CD4-positive, CD25-positive, alpha-beta regulatory T cell (primary cell): ENCODE results near the gene TXNDC17. TPM values are rescaled to one million over a fixed set of nuclear protein-coding genes. Genes with fewer than 3 reads are reported as not detected.

Experiments
- ATAC-seq, 2 donors: fragments of 150-1000 bp; cut with Tn5 transposase; one replicate each; pipeline ENCODE4 v1.10.0; 2021; ENCODE audit warnings: low read depth in 2 of 2, moderate number of reproducible peaks in 2 of 2, moderate library complexity in 1 of 2
- DNase-seq, 3 donors: peaks; one replicate each; pipeline versions ENCODE4 v3.0.0 to v3.0.0-alpha.2; 2012 to 2022; ENCODE audit warnings: mixed read lengths in 1 of 3
- H3K27ac ChIP-seq: one replicate; pipeline ENCODE4 v1.7.0; 2013; ENCODE audit warnings: mild to moderate bottlenecking, low read length; ENCODE audit not compliant: insufficient read depth, poor library complexity, severe bottlenecking
- H3K27me3 ChIP-seq: one replicate; pipeline ENCODE4 v1.7.0; 2013; ENCODE audit warnings: low read length; ENCODE audit not compliant: control insufficient read depth, insufficient read depth
- H3K36me3 ChIP-seq: one replicate; pipeline ENCODE4 v1.7.0; 2013; ENCODE audit warnings: mild to moderate bottlenecking, low read length, moderate library complexity; ENCODE audit not compliant: control insufficient read depth, insufficient read depth
- H3K4me1 ChIP-seq: 2 replicates; pipeline ENCODE4 v1.7.0; 2013; ENCODE audit warnings: mild to moderate bottlenecking, low read length; ENCODE audit not compliant: insufficient read depth, control insufficient read depth, poor library complexity, severe bottlenecking
- H3K4me3 ChIP-seq: one replicate; pipeline ENCODE4 v1.7.0; 2013; ENCODE audit warnings: low read depth, mild to moderate bottlenecking, low read length, moderate library complexity
- H3K9me3 ChIP-seq, 2 experiments: 1 replicate in 1 of 2; 2 replicates in 1 of 2; pipeline ENCODE4 v1.7.0; 2013; ENCODE audit warnings: low read length in 2 of 2, mild to moderate bottlenecking in 1 of 2, moderate library complexity in 1 of 2; ENCODE audit not compliant: control insufficient read depth in 2 of 2
- H3K27ac Mint-ChIP-seq, 3 donors: one replicate each; pipeline ENCODE4 v1.8.0; 2020 to 2022; ENCODE audit warnings: mild to moderate bottlenecking in 3 of 3, mixed read lengths in 3 of 3, moderate library complexity in 2 of 3
- H3K27me3 Mint-ChIP-seq: one replicate; pipeline ENCODE4 v1.8.0; 2022; ENCODE audit warnings: mild to moderate bottlenecking, mixed read lengths
- H3K36me3 Mint-ChIP-seq: one replicate; pipeline ENCODE4 v1.8.0; 2020; ENCODE audit warnings: mixed read lengths
- H3K4me1 Mint-ChIP-seq, 4 donors: one replicate each; pipeline ENCODE4 v1.8.0; 2020 to 2022; ENCODE audit warnings: mixed read lengths in 4 of 4, mild to moderate bottlenecking in 1 of 4
- H3K4me3 Mint-ChIP-seq, 4 donors: one replicate each; pipeline ENCODE4 v1.8.0; 2020 to 2022; ENCODE audit warnings: mild to moderate bottlenecking in 4 of 4, mixed read lengths in 4 of 4, moderate library complexity in 3 of 4
- H3K9me3 Mint-ChIP-seq, 7 donors: one replicate each; pipeline ENCODE4 v1.8.0; 2020 to 2022; ENCODE audit warnings: mixed read lengths in 7 of 7, mild to moderate bottlenecking in 3 of 7, moderate library complexity in 2 of 7
- polyA plus RNA-seq, 4 donors: library from polyadenylated mRNA; unstranded; fragments of 300-500 nt; fragmentation: Illumina TruSeq; gene quantifications; one replicate each; pipeline ENCODE4 v1.2.3, GENCODE V29; 2021
- total RNA-seq: library from RNA; stranded (reverse); gene quantifications from one replicate; pipeline ENCODE4 v1.2.3, GENCODE V29; 2022

Gene TXNDC17
- total and polyA plus RNA-seq, 5 donors from 2014 or later = 15.0 to 262 (median 169) TPM

DNA sequence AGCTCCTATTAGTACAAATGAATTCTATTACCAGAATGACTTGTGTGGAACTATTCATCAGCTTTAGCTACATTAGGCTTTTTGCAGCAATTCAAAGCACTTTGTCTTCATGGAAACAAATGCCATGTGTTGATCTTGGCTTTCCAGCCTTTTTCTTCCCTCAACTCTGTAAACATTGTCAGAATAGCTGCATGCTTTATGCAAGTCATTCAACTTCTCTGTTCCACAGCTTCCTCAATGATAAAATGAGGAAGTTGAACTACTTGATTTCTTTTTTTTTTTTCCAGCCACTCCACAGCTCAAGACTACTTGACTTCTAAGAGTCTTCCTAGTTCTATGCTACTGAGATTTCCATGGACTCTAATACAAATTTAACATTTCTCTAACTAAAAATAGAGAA lies 41.5 kb upstream of the TXNDC17 start:
- Histone ChIP-seq H3K27me3 (no peaks in the 10 kb centered on the region), H3K4me1 (no peaks in the 10 kb centered on the region), H3K4me3 (no peak overlapping the region), H3K27ac (no peak overlapping the region), H3K9me3 (no peaks in the 10 kb centered on the region), H3K36me3 (peaks cover 46% of the 10 kb centered on the region)
- Mint-ChIP-seq H3K27me3 (no peaks in the 10 kb centered on the region), H3K27ac (no peak overlapping the region), H3K36me3 (peaks cover 42% of the 10 kb centered on the region), H3K4me3 (peak overlapping the region in 1 of 4 donors; percentile 68), H3K9me3 (no peaks in the 10 kb centered on the region), H3K4me1 (peaks cover 5 to 12% (median 7%) of the 10 kb centered on the region in 4 donors)
- DNase-seq (no peak), ATAC-seq (no peak)

- Histone ChIP-seq H3K4me3 (no peak overlapping the region), H3K27me3 (no peaks in the 10 kb centered on the region), H3K27ac (no peak overlapping the region), H3K4me1 (no peaks in the 10 kb centered on the region), H3K9me3 (no peaks in the 10 kb centered on the region), H3K36me3 (peaks cover 53% of the 10 kb centered on the region)
- Mint-ChIP-seq H3K9me3 (no peaks in the 10 kb centered on the region), H3K4me1 (peaks cover 5 to 12% (median 7%) of the 10 kb centered on the region in 4 donors), H3K27ac (no peak overlapping the region), H3K4me3 (no peak overlapping the region), H3K27me3 (no peaks in the 10 kb centered on the region), H3K36me3 (peaks cover 43% of the 10 kb centered on the region)
- ATAC-seq = no peak
- DNase-seq = no peak
These were observed 38.7 kb upstream of the TXNDC17 start for GRCh38 chr17:6602141-6602540.

DNA sequence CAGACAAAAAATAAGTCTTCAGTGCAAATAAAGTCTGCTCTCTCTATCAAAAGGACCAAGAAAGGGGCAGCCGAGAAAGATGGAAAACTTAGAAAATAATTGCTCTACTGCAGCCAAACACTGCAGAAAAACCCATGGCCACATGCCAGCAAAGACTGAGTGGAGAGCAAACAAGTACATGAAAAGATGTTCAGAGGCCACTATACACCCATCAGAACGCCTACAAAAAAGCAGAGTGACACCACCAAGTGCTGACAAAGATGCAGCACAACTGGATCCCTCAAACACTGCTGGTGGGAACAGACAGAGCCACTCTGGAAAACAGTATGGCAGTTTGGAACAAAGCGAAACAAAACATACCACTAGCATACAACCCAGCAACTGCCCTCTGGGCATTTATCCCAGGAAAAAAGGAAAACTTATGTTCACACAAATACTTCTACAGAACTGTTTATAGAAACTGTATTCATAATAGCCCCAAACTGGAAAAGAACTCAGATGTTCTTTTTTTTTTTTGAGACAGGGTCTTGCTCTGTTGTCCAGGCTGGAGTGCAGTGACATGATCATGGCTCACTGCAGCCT lies 37.0 kb upstream of the TXNDC17 start:
- Histone ChIP-seq H3K27me3 (no peaks in the 10 kb centered on the region), H3K4me1 (no peaks in the 10 kb centered on the region), H3K4me3 (no peak overlapping the region), H3K36me3 (peaks cover 58% of the 10 kb centered on the region), H3K9me3 (no peaks in the 10 kb centered on the region), H3K27ac (no peak overlapping the region)
- no peak for DNase-seq
- Mint-ChIP-seq H3K4me3 (peak overlapping the region in 1 of 4 donors; percentile 15), H3K27me3 (no peaks in the 10 kb centered on the region), H3K4me1 (peaks cover 5 to 12% (median 7%) of the 10 kb centered on the region in 4 donors), H3K9me3 (no peaks in the 10 kb centered on the region), H3K27ac (peak overlapping the region in 1 of 3 donors; percentile 70), H3K36me3 (peaks cover 48% of the 10 kb centered on the region)
- no peak for ATAC-seq

GRCh38 chr17:6605142-6605541 lies 35.7 kb upstream of the TXNDC17 start:
- no peaks in the 10 kb centered on the region for H3K9me3 ChIP-seq
- no peaks in the 10 kb centered on the region for H3K4me1 ChIP-seq
- H3K36me3 ChIP-seq = peaks cover 65% of the 10 kb centered on the region
- Mint-ChIP-seq H3K36me3 (peaks cover 51% of the 10 kb centered on the region), H3K4me1 (peaks cover 5 to 12% (median 7%) of the 10 kb centered on the region in 4 donors), H3K27me3 (no peaks in the 10 kb centered on the region), H3K27ac (peak overlapping the region in 1 of 3 donors; percentile 16), H3K9me3 (no peaks in the 10 kb centered on the region), H3K4me3 (no peak overlapping the region)
- no peaks in the 10 kb centered on the region for H3K27me3 ChIP-seq
- no peak overlapping the region for H3K4me3 ChIP-seq
- H3K27ac ChIP-seq = no peak overlapping the region
- ATAC-seq (no peak), DNase-seq (no peak)

GRCh38 chr17:6608321-6608720 lies 32.5 kb upstream of the TXNDC17 start:
- H3K4me3 Mint-ChIP-seq = no peak overlapping the region
- H3K9me3 Mint-ChIP-seq = no peaks in the 10 kb centered on the region
- no peaks in the 10 kb centered on the region for H3K27me3 Mint-ChIP-seq
- Histone ChIP-seq H3K36me3 (peaks cover 65% of the 10 kb centered on the region), H3K4me3 (no peak overlapping the region), H3K4me1 (no peaks in the 10 kb centered on the region), H3K27me3 (no peaks in the 10 kb centered on the region), H3K27ac (no peak overlapping the region), H3K9me3 (no peaks in the 10 kb centered on the region)
- no peak overlapping the region for H3K27ac Mint-ChIP-seq
- ATAC-seq (no peak), DNase-seq (no peak)
- peaks cover under 1 to 5% (median 4%) of the 10 kb centered on the region in 4 donors for H3K4me1 Mint-ChIP-seq
- H3K36me3 Mint-ChIP-seq = peaks cover 50% of the 10 kb centered on the region

- Mint-ChIP-seq H3K9me3 (no peaks in the 10 kb centered on the region), H3K4me3 (no peak overlapping the region), H3K4me1 (peaks cover 0 to 11% (median 7%) of the 10 kb centered on the region in 4 donors), H3K27ac (no peak overlapping the region), H3K27me3 (no peaks in the 10 kb centered on the region), H3K36me3 (peaks cover 48% of the 10 kb centered on the region)
- H3K36me3 ChIP-seq = peaks cover 59% of the 10 kb centered on the region
- H3K9me3 ChIP-seq = no peaks in the 10 kb centered on the region
- H3K27me3 ChIP-seq = no peaks in the 10 kb centered on the region
- H3K4me3 ChIP-seq = no peak overlapping the region
- no peak overlapping the region for H3K27ac ChIP-seq
- DNase-seq (no peak), ATAC-seq (no peak)
- no peaks in the 10 kb centered on the region for H3K4me1 ChIP-seq
These were observed 30.8 kb upstream of the TXNDC17 start for GRCh38 chr17:6610011-6610410.

DNA sequence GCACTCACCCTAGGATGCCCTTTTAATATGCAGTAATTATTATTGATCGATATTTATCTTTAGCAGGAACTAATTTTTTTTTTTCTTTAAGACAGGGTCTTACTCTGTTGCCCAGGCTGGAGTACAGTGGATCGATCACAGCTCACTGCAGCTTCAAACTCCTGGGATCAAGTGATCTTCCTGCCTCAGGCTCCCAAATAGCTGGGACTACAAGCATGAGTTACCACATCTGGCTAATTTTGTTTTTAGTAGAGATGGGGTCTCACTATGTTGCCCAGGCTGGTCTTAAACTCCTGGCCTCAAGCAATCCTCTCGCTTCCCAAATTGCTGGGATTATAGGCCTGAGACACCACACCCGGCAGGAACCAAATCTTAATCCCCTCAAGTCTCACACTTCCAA lies 29.6 kb upstream of the TXNDC17 start:
- H3K4me3 Mint-ChIP-seq = no peak overlapping the region
- no peaks in the 10 kb centered on the region for H3K4me1 ChIP-seq
- no peak overlapping the region for H3K27ac ChIP-seq
- ATAC-seq = no peak
- peaks cover 40% of the 10 kb centered on the region for H3K36me3 Mint-ChIP-seq
- no peak overlapping the region for H3K27ac Mint-ChIP-seq
- peaks cover 49% of the 10 kb centered on the region for H3K36me3 ChIP-seq
- no peak overlapping the region for H3K4me3 ChIP-seq
- DNase-seq = no peak
- no peaks in the 10 kb centered on the region for H3K27me3 Mint-ChIP-seq
- no peaks in the 10 kb centered on the region for H3K27me3 ChIP-seq
- peaks cover 0 to 11% (median 7%) of the 10 kb centered on the region in 4 donors for H3K4me1 Mint-ChIP-seq
- H3K9me3 ChIP-seq = no peaks in the 10 kb centered on the region
- H3K9me3 Mint-ChIP-seq = no peaks in the 10 kb centered on the region

GRCh38 chr17:6623941-6624340 lies 16.9 kb upstream of the TXNDC17 start:
- no peaks in the 10 kb centered on the region for H3K9me3 ChIP-seq
- ATAC-seq = no peak
- no peak for DNase-seq
- H3K27me3 ChIP-seq = no peaks in the 10 kb centered on the region
- H3K27me3 Mint-ChIP-seq = no peaks in the 10 kb centered on the region
- H3K4me1 ChIP-seq = no peaks in the 10 kb centered on the region
- H3K27ac ChIP-seq = no peak overlapping the region
- H3K27ac Mint-ChIP-seq = no peak overlapping the region
- peaks cover 49% of the 10 kb centered on the region for H3K36me3 Mint-ChIP-seq
- H3K4me3 Mint-ChIP-seq = no peak overlapping the region
- peaks cover 0 to 6% (median 3%) of the 10 kb centered on the region in 4 donors for H3K4me1 Mint-ChIP-seq
- H3K9me3 Mint-ChIP-seq = no peaks in the 10 kb centered on the region
- H3K4me3 ChIP-seq = no peak overlapping the region
- peaks cover 36% of the 10 kb centered on the region for H3K36me3 ChIP-seq
